Activated CD8-positive, alpha-beta memory T cell treated with anti-CD3 and anti-CD28 coated beads for 36 hours (primary cell): ENCODE measurements around the gene HAUS5. TPM values are rescaled to one million over a fixed set of nuclear protein-coding genes. Genes with fewer than 3 reads are reported as not detected.
"Not testable (repeated sequence)": the region's sequence is repeated elsewhere in the genome, so short reads cannot be mapped to it uniquely, and the experiment has no call there.

ENCODE experiments used
- CTCF ChIA-PET: fragments of 350-600 bp; sonication (Branson Sonifier 250); formaldehyde crosslinking; loops from one replicate; lab custom pipeline; 2021; ENCODE audit warnings: antibody characterized with exemption; lab: Charles Lee
- POLR2A ChIA-PET: fragments of 350-600 bp; sonication (Branson Sonifier 250); formaldehyde crosslinking; loops from one replicate; lab custom pipeline; 2021; ENCODE audit warnings: antibody characterized with exemption; lab: Charles Lee
- total RNA-seq, 2 experiments: library from RNA; stranded (reverse); gene quantifications; one replicate each; pipeline ENCODE4 v1.2.3, GENCODE V29; 2021

Gene HAUS5
- 10 to 100 TPM; 38.8 to 40.9 TPM for total RNA-seq

GRCh38 chr19:35612559-35613321, at the start of gene HAUS5:
TSS of gene HAUS5 (plus strand) at chr19:35612735. CDS start at chr19:35612795, 60 bp downstream.
- ChIA-PET POLR2A (interaction anchor here (1.0 to 1.9 kb wide), 3 partner anchors 10 to 68 kb away, joined by 3 to 7 read pairs (median 7); partner anchors contain the start of gene COX6B1), CTCF (interaction anchor here (0.6 to 2.8 kb wide), 5 partner anchors 11 to 345 kb away, joined by 3 to 13 read pairs (median 3); no protein-coding TSS in a partner anchor)

- ChIA-PET POLR2A (no interaction called here), CTCF (no interaction called here)
Measured at GRCh38 chr19:35562776-35563175, 49.8 kb upstream of the HAUS5 start.

GRCh38 chr19:35563207-35563829, 49.2 kb upstream of the HAUS5 start, which contains the start of gene ATP4A:
TSS of gene ATP4A (minus strand) at chr19:35563658. CDS start at chr19:35563629, 29 bp downstream.
- CTCF ChIA-PET = no interaction called here

GRCh38 chr19:35565016-35565856, 47.3 kb upstream of the HAUS5 start:
- ChIA-PET POLR2A (no interaction called here), CTCF (interaction anchor here (0.7 to 0.8 kb wide), 2 partner anchors 9 to 27 kb away, joined by 3 read pairs; no protein-coding TSS in a partner anchor)

More at GRCh38 chr19:35563207-35563829, 49.2 kb upstream of the HAUS5 start, which contains the start of gene ATP4A:
- POLR2A ChIA-PET = no interaction called here

- ChIA-PET CTCF (no interaction called here), POLR2A (no interaction called here)
Measured at GRCh38 chr19:35566738-35567137, 45.8 kb upstream of the HAUS5 start.

- CTCF ChIA-PET = no interaction called here
Measured at GRCh38 chr19:35569281-35569781, 43.2 kb upstream of the HAUS5 start.

GRCh38 chr19:35571406-35571965, 41.0 kb upstream of the HAUS5 start:
- POLR2A ChIA-PET = no interaction called here
- CTCF ChIA-PET = interaction anchor here (0.7 kb wide), 1 partner anchor 76 kb away, joined by 4 read pairs; no protein-coding TSS in a partner anchor

More at GRCh38 chr19:35569281-35569781, 43.2 kb upstream of the HAUS5 start:
- POLR2A ChIA-PET = no interaction called here

- ChIA-PET CTCF (interaction anchor here (1.1 kb wide), 1 partner anchor 14 kb away, joined by 5 read pairs; no protein-coding TSS in a partner anchor), POLR2A (no interaction called here)
Measured at GRCh38 chr19:35577918-35578317, 34.6 kb upstream of the HAUS5 start.

GRCh38 chr19:35578707-35579106, 33.8 kb upstream of the HAUS5 start:
- CTCF ChIA-PET = interaction anchor here (1.1 kb wide), 1 partner anchor 13 kb away, joined by 5 read pairs; no protein-coding TSS in a partner anchor

GRCh38 chr19:35582760-35583159, 29.8 kb upstream of the HAUS5 start:
- CTCF ChIA-PET = no interaction called here
- POLR2A ChIA-PET = no interaction called here

More at GRCh38 chr19:35578707-35579106, 33.8 kb upstream of the HAUS5 start:
- POLR2A ChIA-PET = no interaction called here

GRCh38 chr19:35585848-35586247, 26.7 kb upstream of the HAUS5 start, which contains the start of gene PMIS2:
TSS of gene PMIS2 (plus strand) at chr19:35586173. CDS start at chr19:35586260, 87 bp downstream.
- ChIA-PET POLR2A (no interaction called here), CTCF (interaction anchor here (0.7 kb wide), 1 partner anchor 162 kb away, joined by 3 read pairs; no protein-coding TSS in a partner anchor)

GRCh38 chr19:35587321-35587720, 25.2 kb upstream of the HAUS5 start:
- CTCF ChIA-PET = no interaction called here

GRCh38 chr19:35590875-35591274, 21.7 kb upstream of the HAUS5 start:
- ChIA-PET CTCF (interaction anchor here (0.7 to 1.0 kb wide), 3 partner anchors 81 to 211 kb away, joined by 3 read pairs; no protein-coding TSS in a partner anchor), POLR2A (interaction anchor here (0.6 kb wide), 1 partner anchor 17 kb away, joined by 4 read pairs; no protein-coding TSS in a partner anchor)

More at GRCh38 chr19:35587321-35587720, 25.2 kb upstream of the HAUS5 start:
- POLR2A ChIA-PET = interaction anchor here (0.5 to 0.7 kb wide), 2 partner anchors 8 to 152 kb away, joined by 3 read pairs; no protein-coding TSS in a partner anchor

- ChIA-PET POLR2A (no interaction called here), CTCF (interaction anchor here (0.6 to 2.0 kb wide), 11 partner anchors 12 to 88 kb away, joined by 3 to 13 read pairs (median 4); partner anchors contain the start of gene HAUS5)
Measured at GRCh38 chr19:35592226-35592625, 20.3 kb upstream of the HAUS5 start.

GRCh38 chr19:35595026-35595425, 17.5 kb upstream of the HAUS5 start:
- CTCF ChIA-PET = not testable (repeated sequence)

GRCh38 chr19:35595928-35596327, 16.6 kb upstream of the HAUS5 start:
- ChIA-PET POLR2A (interaction anchor here (0.7 kb wide), 1 partner anchor 9 kb away, joined by 3 read pairs; no protein-coding TSS in a partner anchor), CTCF (no interaction called here)

More at GRCh38 chr19:35595026-35595425, 17.5 kb upstream of the HAUS5 start:
- POLR2A ChIA-PET = not testable (repeated sequence)

- CTCF ChIA-PET = interaction anchor here (0.6 to 0.7 kb wide), 2 partner anchors 78 to 233 kb away, joined by 3 to 4 read pairs; no protein-coding TSS in a partner anchor
- POLR2A ChIA-PET = no interaction called here
Measured at GRCh38 chr19:35596366-35596999, 16.1 kb upstream of the HAUS5 start.
